Mucosa of descending colon (tissue), 3 donors: ENCODE measurements around the gene PDE1A. TPM values are rescaled to one million over a fixed set of nuclear protein-coding genes. Genes with fewer than 3 reads are reported as not detected.

Source experiments
- ATAC-seq: fragments of 200-7000 bp; cut with Tn5 transposase; one replicate; pipeline ENCODE4 v1.9.1; 2020; ENCODE audit warnings: mild to moderate bottlenecking, moderate library complexity
- DNase-seq, 3 donors: peaks; one replicate each; pipeline ENCODE4 v3.0.0-alpha.2; 2020
- H3K36me3 ChIP-seq: fragments of 200-600 bp; one replicate; pipeline ENCODE4 v1.8.0; 2021; ENCODE audit warnings: low read depth, mild to moderate bottlenecking
- H3K4me1 ChIP-seq: fragments of 200-600 bp; one replicate; pipeline ENCODE4 v1.8.0; 2021; ENCODE audit warnings: low read depth, mild to moderate bottlenecking
- H3K4me3 ChIP-seq: fragments of 200-600 bp; one replicate; pipeline ENCODE4 v1.8.0; 2021; ENCODE audit warnings: mild to moderate bottlenecking
- H3K9me3 ChIP-seq: fragments of 200-600 bp; one replicate; pipeline ENCODE4 v1.8.0; 2021; ENCODE audit warnings: mild to moderate bottlenecking
- CTCF ChIP-seq: fragments of 200-600 bp; IDR thresholded peaks from one replicate; pipeline ENCODE4 v1.8.0; 2022; ENCODE audit warnings: antibody characterized with exemption, mild to moderate bottlenecking
- intact Hi-C, 2 donors: fragments of 100-400 bp; cut with DNase I in 1 of 2; cut with micrococcal nuclease in 1 of 2; formaldehyde crosslinking; loops; one replicate each; pipeline versions ENCODE4 v1.11.0 to v1.11.1; 2022; cut with DNase I, micrococcal nuclease
- total RNA-seq, 3 donors: library from RNA; stranded (reverse); fragmentation: NEBNext Ultra II Directional in 2 of 3; extraction: Animal tissue kit (Norgen Biotek cat#: 25700) in 2 of 3; gene quantifications; one replicate each; pipeline versions ENCODE4 v1.2.1 to v1.2.4, GENCODE V29; 2021 to 2023
- donor health status: DM: no; HTN: no; CAD: no; lungs with moderate emphysema.
- donor health status: DM: no; HTN: no; CAD: no.
- donor health status: DM: no; HTN: yes; CAD: no.

Gene PDE1A
- total RNA-seq, 3 donors from 2014 or later: 1.1 to 10.8 (median 3.9) TPM

GRCh38 chr2:182166406-182166805, 260.4 kb downstream of the PDE1A start:
- no peak overlapping the region for H3K4me3 ChIP-seq
- H3K36me3 ChIP-seq: no peaks in the 10 kb centered on the region
- TF ChIP-seq CTCF: no peak
- intact Hi-C loops: no loop called here
- no peak for ATAC-seq
- H3K9me3 ChIP-seq: no peaks in the 10 kb centered on the region
- H3K4me1 ChIP-seq: no peaks in the 10 kb centered on the region
- no peak for DNase-seq

GRCh38 chr2:182165202-182165601, 261.6 kb downstream of the PDE1A start:
- intact Hi-C loops: no loop called here
- no peaks in the 10 kb centered on the region for H3K36me3 ChIP-seq
- no peak for ATAC-seq

GRCh38 chr2:182164686-182165085, 262.1 kb downstream of the PDE1A start:
- H3K4me1 ChIP-seq: no peaks in the 10 kb centered on the region
- H3K9me3 ChIP-seq: no peaks in the 10 kb centered on the region
- DNase-seq (no peak), ATAC-seq (no peak)
- intact Hi-C loops: no loop called here
- no peak for TF ChIP-seq CTCF
- no peaks in the 10 kb centered on the region for H3K36me3 ChIP-seq
- H3K4me3 ChIP-seq: no peak overlapping the region

More at GRCh38 chr2:182165202-182165601, 261.6 kb downstream of the PDE1A start:
- Histone ChIP-seq H3K4me1 (no peaks in the 10 kb centered on the region), H3K4me3 (no peak overlapping the region), H3K9me3 (no peaks in the 10 kb centered on the region)
- TF ChIP-seq CTCF: no peak
- DNase-seq: no peak

GRCh38 chr2:182163878-182164277, 263.0 kb downstream of the PDE1A start:
- no peak for TF ChIP-seq CTCF
- DNase-seq (peak in 1 of 3 donors; percentile 13), ATAC-seq (no peak)
- no peaks in the 10 kb centered on the region for H3K4me1 ChIP-seq
- no peaks in the 10 kb centered on the region for H3K36me3 ChIP-seq
- no peaks in the 10 kb centered on the region for H3K9me3 ChIP-seq
- intact Hi-C loops: no loop called here
- no peak overlapping the region for H3K4me3 ChIP-seq

- H3K36me3 ChIP-seq: no peaks in the 10 kb centered on the region
- ATAC-seq (no peak), DNase-seq (no peak)
- TF ChIP-seq CTCF: no peak
- no peaks in the 10 kb centered on the region for H3K9me3 ChIP-seq
- no peaks in the 10 kb centered on the region for H3K4me1 ChIP-seq
- H3K4me3 ChIP-seq: no peak overlapping the region
- intact Hi-C loops: no loop called here
These were observed 278.5 kb downstream of the PDE1A start for GRCh38 chr2:182148344-182148743.

- ATAC-seq: no peak
- intact Hi-C loops: no loop called here
- DNase-seq: no peak
- H3K36me3 ChIP-seq: no peaks in the 10 kb centered on the region
- H3K4me1 ChIP-seq: no peaks in the 10 kb centered on the region
- TF ChIP-seq CTCF: no peak
- H3K9me3 ChIP-seq: no peaks in the 10 kb centered on the region
- no peak overlapping the region for H3K4me3 ChIP-seq
These were observed 282.1 kb downstream of the PDE1A start for GRCh38 chr2:182144776-182145165.
